HEK293 (cell line): ENCODE measurements around the gene DNMT3A.

Experiments
- CTCF ChIA-PET: fragments of 350-600 bp; formaldehyde crosslinking; extraction: SDS; loops from one replicate; lab custom pipeline; 2021; ENCODE audit warnings: antibody characterized with exemption; lab: Yijun Ruan, JAX
- POLR2A ChIA-PET: fragments of 300-600 bp; formaldehyde crosslinking; extraction: SDS; loops from one replicate; lab custom pipeline; 2020; ENCODE audit warnings: antibody characterized with exemption, inconsistent platforms; lab: Yijun Ruan, JAX
- H3K27ac ChIP-seq: fragments of 200-500 bp; sonication (Bioruptor generic); 2 replicates; pipeline ENCODE4 v1.5.1; 2014; ENCODE audit warnings: low read depth, low read length, control low read depth, inconsistent platforms; ENCODE audit errors: extremely low read depth
- H3K36me3 ChIP-seq, 2 experiments: fragments of 200-500 bp in 1 of 2; sonication (Bioruptor generic) in 1 of 2; 1 replicate in 1 of 2; 2 replicates in 1 of 2; pipeline ENCODE4 v1.5.1; 2014 to 2017; ENCODE audit warnings: inconsistent platforms in 2 of 2, low read length in 2 of 2; ENCODE audit not compliant: control insufficient read depth in 2 of 2, insufficient read depth in 1 of 2
- H3K4me1 ChIP-seq: fragments of 200-500 bp; sonication (Bioruptor generic); 2 replicates; pipeline ENCODE4 v1.5.1; 2014; ENCODE audit warnings: mild to moderate bottlenecking, low read length, inconsistent platforms; ENCODE audit not compliant: control insufficient read depth, insufficient read depth
- H3K4me3 ChIP-seq: 2 replicates; pipeline ENCODE4 v1.5.1; 2011; ENCODE audit warnings: low read depth, mild to moderate bottlenecking, control low read depth, low read length, moderate library complexity
- H3K9me3 ChIP-seq: fragments of 200-500 bp; sonication (Bioruptor generic); 2 replicates; pipeline ENCODE4 v1.5.1; 2014; ENCODE audit warnings: low read depth, low read length, inconsistent platforms; ENCODE audit not compliant: control insufficient read depth, insufficient read depth
- EGR2 ChIP-seq: fragments of 450-650 bp; formaldehyde crosslinking; IDR thresholded peaks from 2 replicates; pipeline ENCODE4 v1.5.1; 2016; ENCODE audit warnings: low read depth, missing biosample characterization, missing genetic modification characterization
- KLF1 ChIP-seq: fragments of 450-650 bp; formaldehyde crosslinking; IDR thresholded peaks from 2 replicates; pipeline ENCODE4 v1.5.1; 2016; ENCODE audit warnings: missing biosample characterization, missing genetic modification characterization
- KLF10 ChIP-seq: fragments of 450-650 bp; IDR thresholded peaks from 2 replicates; pipeline ENCODE4 v1.5.1; 2018; ENCODE audit warnings: missing biosample characterization, mild to moderate bottlenecking, missing genetic modification characterization
- SP3 ChIP-seq: fragments of 450-650 bp; formaldehyde crosslinking; IDR thresholded peaks from 2 replicates; pipeline ENCODE4 v1.5.1; 2016; ENCODE audit warnings: missing biosample characterization, missing genetic modification characterization
- ZEB2 ChIP-seq: fragments of 450-650 bp; formaldehyde crosslinking; IDR thresholded peaks from 2 replicates; pipeline ENCODE4 v1.5.1; 2016; ENCODE audit warnings: missing biosample characterization, missing genetic modification characterization
- ZFHX2 ChIP-seq: fragments of 450-650 bp; formaldehyde crosslinking; conservative IDR thresholded peaks from 2 replicates; pipeline ENCODE4 v1.5.1; 2016; ENCODE audit warnings: missing biosample characterization, missing genetic modification characterization
- ZIC2 ChIP-seq: fragments of 450-650 bp; formaldehyde crosslinking; IDR thresholded peaks from 2 replicates; pipeline ENCODE4 v1.5.1; 2016; ENCODE audit warnings: missing biosample characterization, missing genetic modification characterization
- ZNF350 ChIP-seq: fragments of 450-650 bp; formaldehyde crosslinking; IDR thresholded peaks from 2 replicates; pipeline ENCODE4 v1.5.0; 2017; ENCODE audit warnings: missing biosample characterization, mild to moderate bottlenecking, missing genetic modification characterization
- ZNF501 ChIP-seq: fragments of 450-650 bp; formaldehyde crosslinking; IDR thresholded peaks from 2 replicates; pipeline ENCODE4 v1.5.1; 2016; ENCODE audit warnings: missing biosample characterization, missing genetic modification characterization
- ZNF585B ChIP-seq: fragments of 450-650 bp; formaldehyde crosslinking; IDR thresholded peaks from 2 replicates; pipeline ENCODE4 v1.5.1; 2016; ENCODE audit warnings: missing biosample characterization, missing genetic modification characterization

DNMT3A gene

DNA sequence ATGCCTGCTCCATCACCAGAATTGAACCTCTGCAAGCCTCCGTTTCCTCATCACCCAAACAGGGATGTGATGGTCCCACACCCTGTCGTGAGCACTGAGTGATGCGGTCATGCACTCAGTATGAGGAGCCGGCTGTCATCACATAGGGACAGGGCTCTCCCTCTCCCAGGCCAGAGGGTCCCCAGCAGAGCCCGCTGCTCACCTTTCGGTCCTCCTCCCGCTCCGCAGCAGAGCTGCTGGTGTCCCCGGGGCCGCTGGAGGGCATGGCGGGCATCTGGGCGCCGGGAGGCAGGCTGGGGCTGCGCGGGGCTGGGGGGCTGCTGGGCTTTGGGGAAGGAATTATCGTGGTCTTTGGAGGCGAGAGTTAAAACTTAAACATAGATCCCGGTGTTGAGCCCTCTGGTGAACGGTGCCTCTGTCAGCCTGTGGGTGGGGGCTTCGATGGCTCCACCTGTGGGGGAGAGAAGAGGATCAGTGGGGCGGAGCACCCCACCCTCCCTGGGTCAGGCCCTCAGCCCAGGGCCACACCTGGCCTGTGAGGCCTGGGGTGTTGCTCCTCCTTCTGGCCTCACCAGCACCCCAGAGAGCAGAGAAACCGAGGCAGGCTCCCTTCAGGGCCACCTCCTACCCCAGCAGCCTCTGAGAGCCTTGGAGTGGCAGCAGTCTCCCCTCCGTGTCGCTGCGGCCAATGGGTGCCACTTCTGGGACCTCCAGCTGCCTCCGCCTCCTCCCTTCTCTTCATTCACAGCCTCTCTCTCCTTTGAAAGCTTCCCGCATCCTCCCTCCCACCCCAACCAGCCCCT is 27.8 kb downstream of the DNMT3A start:
- 0 out of 2 replicates have a peak, but pooled peaks have one; percentile 3 for TF ChIP-seq ZFHX2 (tag by site-specific recombination)
- TF ChIP-seq EGR2 (tag by site-specific recombination): 0 out of 2 replicates have a peak, but pooled peaks have one; percentile 25
- no peak for TF ChIP-seq ZNF350
- ChIA-PET POLR2A (no interaction called here), CTCF (interaction anchor here (1.4 kb wide), 1 partner anchor 29 kb away, joined by 4 read pairs; no protein-coding TSS in a partner anchor)
- Histone ChIP-seq H3K36me3 (peaks cover 0 to 25% of the 10 kb centered on the region in 2 experiments; a peak in 2 of 3 replicates), H3K4me3 (no peak overlapping the region), H3K4me1 (peaks cover 3% of the 10 kb centered on the region; the same call in 1 of the 2 replicates), H3K27ac (no peak overlapping the region), H3K9me3 (no peaks in the 10 kb centered on the region)

DNA sequence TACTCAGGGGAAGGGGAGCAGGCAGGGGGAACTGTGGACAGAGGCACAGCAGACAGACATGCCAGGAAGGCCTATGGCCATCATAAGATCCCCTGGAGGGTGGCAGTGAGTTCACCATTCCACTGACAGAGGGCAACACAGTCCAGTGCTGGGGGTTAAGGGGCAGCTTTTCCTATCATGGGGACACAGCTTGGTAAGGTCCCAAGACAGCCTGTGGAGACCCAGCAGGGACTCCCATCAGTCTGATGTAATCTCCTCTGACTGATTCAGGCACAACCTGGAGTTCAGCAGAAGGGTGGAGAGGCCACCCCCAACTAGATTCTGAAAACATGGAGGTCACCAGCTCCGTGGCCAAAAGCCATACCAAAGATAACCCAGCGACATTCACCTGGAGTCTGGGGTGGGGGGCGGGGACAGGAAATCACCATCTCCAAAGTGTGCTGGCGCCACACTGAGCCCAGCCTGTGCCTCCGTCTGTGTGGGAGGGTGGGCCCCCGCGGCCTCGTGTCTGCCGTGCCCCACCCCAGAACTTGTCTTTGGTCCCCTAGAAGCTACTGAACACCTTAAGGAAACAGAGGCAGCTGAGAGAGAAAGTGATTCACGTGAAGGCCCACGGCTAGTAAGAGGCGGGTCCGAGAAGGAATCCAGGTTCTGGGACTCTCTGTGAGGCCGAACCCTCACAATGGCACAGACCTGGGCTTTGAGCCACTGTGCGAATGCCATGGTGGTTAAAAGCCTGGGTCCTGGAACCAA is 28.6 kb downstream of the DNMT3A start:
- TF ChIP-seq KLF10 (tag by site-specific recombination): no peak
- peak; percentile 60 for TF ChIP-seq ZIC2 (tag by site-specific recombination)
- TF ChIP-seq, all 188 proteins: peak for 1
- Histone ChIP-seq H3K27ac (no peak overlapping the region), H3K9me3 (no peaks in the 10 kb centered on the region), H3K36me3 (peaks cover 0 to 32% of the 10 kb centered on the region in 2 experiments; a peak in 2 of 3 replicates), H3K4me3 (no peak overlapping the region), H3K4me1 (peaks cover 3% of the 10 kb centered on the region; the same call in 1 of the 2 replicates)
- ChIA-PET POLR2A (no interaction called here), CTCF (interaction anchor here (0.5 to 0.7 kb wide), 3 partner anchors 132 to 352 kb away, joined by 3 read pairs; no protein-coding TSS in a partner anchor)

DNA sequence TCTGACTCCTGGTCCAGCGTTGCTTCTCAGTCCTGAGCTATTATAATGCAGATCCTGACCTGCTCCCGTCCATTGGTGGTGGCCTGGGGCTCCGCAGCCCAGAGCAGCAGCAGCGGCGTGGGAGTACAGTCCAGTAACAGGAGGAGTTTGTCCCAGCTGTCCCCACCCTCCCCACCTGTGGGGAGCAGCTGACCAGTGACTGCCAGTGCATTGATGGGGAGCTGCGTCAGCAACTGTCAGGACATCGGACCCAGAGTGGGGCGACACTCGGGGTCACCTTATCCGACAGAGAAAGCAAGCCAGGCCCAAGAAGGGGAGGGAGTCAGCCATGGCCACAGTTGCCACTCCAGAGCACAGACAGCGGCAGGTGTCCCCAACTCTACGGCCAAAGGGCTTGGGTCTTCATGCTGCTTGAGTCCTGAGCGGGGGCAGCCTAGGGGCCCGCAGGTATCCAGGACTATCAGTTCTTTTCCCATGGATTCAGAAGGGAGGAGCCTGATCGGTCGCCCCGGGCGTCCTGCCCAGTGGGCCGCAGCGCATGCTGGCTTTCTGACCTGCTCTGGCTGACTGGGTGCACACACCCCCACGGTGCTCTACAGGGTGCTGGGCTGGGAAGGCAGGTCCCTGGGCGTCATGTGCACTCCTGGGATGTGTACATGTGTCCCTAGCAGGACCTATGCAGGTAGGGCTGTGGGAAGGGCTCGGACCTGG is 29.7 kb downstream of the DNMT3A start:
- H3K4me1 ChIP-seq: peaks cover 3% of the 10 kb centered on the region; the same call in 1 of the 2 replicates

DNA sequence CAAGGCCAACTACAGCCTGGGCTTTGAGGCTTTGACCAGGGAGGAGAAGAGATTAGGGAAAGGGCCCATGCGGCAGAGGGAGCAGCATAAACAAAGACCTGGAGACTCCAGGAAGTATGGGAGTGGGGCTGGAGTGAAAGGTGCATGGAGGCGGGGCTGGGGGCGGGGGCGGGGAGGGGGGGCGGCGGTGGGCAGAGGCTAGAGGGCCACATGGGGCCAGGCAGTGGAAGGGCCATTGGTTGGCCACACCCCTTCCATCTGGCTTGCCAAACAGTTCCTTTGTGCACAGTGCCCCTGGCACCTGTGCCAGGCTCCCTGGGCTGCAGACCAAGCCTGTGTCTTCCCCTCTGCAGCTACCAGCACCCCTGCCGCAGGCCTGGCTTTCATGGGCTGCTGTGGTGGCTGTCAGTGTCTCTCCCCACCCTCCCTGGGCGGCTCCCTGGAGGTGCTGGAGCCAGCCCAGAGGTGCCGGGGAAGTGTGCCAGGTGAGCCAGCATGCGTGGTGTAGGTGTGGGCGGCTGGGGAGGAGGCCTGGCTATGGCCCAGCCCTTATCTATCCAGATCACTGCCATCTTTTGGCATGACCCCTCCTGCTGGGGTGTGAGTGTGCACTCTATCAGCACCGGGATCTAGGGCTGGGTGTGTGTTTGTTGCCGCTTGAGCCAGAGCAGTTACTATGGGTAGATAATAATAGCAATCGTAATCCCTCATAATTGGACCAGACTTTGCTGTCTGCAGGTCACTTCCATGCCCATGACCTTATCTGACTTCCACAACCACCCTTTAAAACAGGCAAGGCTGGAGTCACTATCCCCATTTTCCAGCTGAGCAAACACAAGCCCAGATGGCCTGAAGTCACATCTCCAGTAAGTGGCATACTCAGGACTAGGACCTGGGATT is 30.5 kb downstream of the DNMT3A start:
- Histone ChIP-seq H3K4me1 (peaks cover 3% of the 10 kb centered on the region; the same call in 1 of the 2 replicates), H3K36me3 (peaks cover 0 to 44% of the 10 kb centered on the region in 2 experiments; a peak in 2 of 3 replicates), H3K4me3 (no peak overlapping the region), H3K9me3 (no peaks in the 10 kb centered on the region), H3K27ac (0 out of 2 replicates have a peak overlapping the region, but pooled peaks have one; percentile 53)
- TF ChIP-seq SP3 (tag by site-specific recombination) (0 out of 2 replicates have a peak, but pooled peaks have one; percentile 15), ZIC2 (tag by site-specific recombination) (0 out of 2 replicates have a peak, but pooled peaks have one; percentile 27), KLF1 (tag by site-specific recombination) (peak; percentile 63; the same call in 1 of the 2 replicates), EGR2 (tag by site-specific recombination) (peak; percentile 70), ZNF585B (tag by site-specific recombination) (no peak), ZEB2 (tag by site-specific recombination) (no peak), ZFHX2 (tag by site-specific recombination) (peak; percentile 81)
- CTCF ChIA-PET: interaction anchor here (0.7 kb wide), 1 partner anchor 143 kb away, joined by 4 read pairs; no protein-coding TSS in a partner anchor
- POLR2A ChIA-PET: no interaction called here

More for the DNA sequence above, 29.7 kb downstream of the DNMT3A start:
- CTCF ChIA-PET: interaction anchor here (0.7 kb wide), 2 partner anchors 142 to 353 kb away, joined by 3 to 4 read pairs; no protein-coding TSS in a partner anchor
- POLR2A ChIA-PET: interaction anchor here (0.5 kb wide), 1 partner anchor 53 kb away, joined by 3 read pairs; no protein-coding TSS in a partner anchor
- no peak overlapping the region for H3K4me3 ChIP-seq
- peaks cover 0 to 38% of the 10 kb centered on the region in 2 experiments; a peak in 2 of 3 replicates for H3K36me3 ChIP-seq
- H3K9me3 ChIP-seq: no peaks in the 10 kb centered on the region
- TF ChIP-seq ZIC2 (tag by site-specific recombination): peak; percentile 32; the same call in 1 of the 2 replicates
- no peak for TF ChIP-seq ZNF501
- H3K27ac ChIP-seq: no peak overlapping the region
